ENCODE measurements around the gene CEP192.
"Not testable (repeated sequence)": the region's sequence is repeated elsewhere in the genome, so short reads cannot be mapped to it uniquely, and the experiment has no call there.

The CEP192 gene

GRCh38 chr18:13032173-13032572, 41.0 kb downstream of the CEP192 start:
- no peak for DNase-seq

GRCh38 chr18:13035249-13035914, 44.2 kb downstream of the CEP192 start:
- no peak for DNase-seq

GRCh38 chr18:13036622-13037320, 45.6 kb downstream of the CEP192 start:
- DNase-seq = no peak

GRCh38 chr18:13039806-13040205, 48.6 kb downstream of the CEP192 start:
- no peak for DNase-seq

GRCh38 chr18:13043066-13043465, 51.9 kb downstream of the CEP192 start:
- DNase-seq = no peak

GRCh38 chr18:13048061-13048595, 57.0 kb downstream of the CEP192 start:
- DNase-seq = no peak

GRCh38 chr18:13051159-13051558, 60.0 kb downstream of the CEP192 start:
- no peak for DNase-seq

- no peak for DNase-seq
Observed at GRCh38 chr18:13051950-13052349, 60.8 kb downstream of the CEP192 start.

GRCh38 chr18:13054336-13054735, 63.2 kb downstream of the CEP192 start:
- no peak for DNase-seq

GRCh38 chr18:13061630-13062189, 70.5 kb downstream of the CEP192 start:
- DNase-seq = no peak

GRCh38 chr18:13067124-13067523, 76.0 kb downstream of the CEP192 start:
- no peak for DNase-seq

GRCh38 chr18:13067966-13068365, 76.8 kb downstream of the CEP192 start:
- no peak for DNase-seq

- DNase-seq = no peak
Observed at GRCh38 chr18:13070460-13070859, 79.3 kb downstream of the CEP192 start.

GRCh38 chr18:13076886-13077285, 85.7 kb downstream of the CEP192 start:
- DNase-seq = no peak

GRCh38 chr18:13077473-13077872, 86.3 kb downstream of the CEP192 start:
- DNase-seq = no peak

GRCh38 chr18:13078065-13078464, 86.9 kb downstream of the CEP192 start:
- not testable (repeated sequence) for DNase-seq

GRCh38 chr18:13086906-13087305, 95.7 kb downstream of the CEP192 start:
- no peak for DNase-seq

- no peak for DNase-seq
Observed at GRCh38 chr18:13095466-13095865, 104.3 kb downstream of the CEP192 start.

- DNase-seq = no peak
Observed at GRCh38 chr18:13096232-13096631, 105.1 kb downstream of the CEP192 start.

GRCh38 chr18:13096719-13097118, 105.6 kb downstream of the CEP192 start:
- DNase-seq = no peak

- DNase-seq = not testable (repeated sequence)
Observed at GRCh38 chr18:13098104-13098503, 106.9 kb downstream of the CEP192 start.

- no peak for DNase-seq
Observed at GRCh38 chr18:13099113-13099512, 108.0 kb downstream of the CEP192 start.

- DNase-seq = no peak
Observed at GRCh38 chr18:13100942-13101658, 109.9 kb downstream of the CEP192 start.

Data from NCI-H1092 (cell line).